Amniotic stem cell (primary cell): ENCODE results near the gene INPP5A.
"Not testable (repeated sequence)": the region's sequence is repeated elsewhere in the genome, so short reads cannot be mapped to it uniquely, and the experiment has no call there.

ENCODE experiments used
- DNase-seq: peaks from one replicate; lab custom pipeline; 2025; lab: John Stamatoyannopoulos, UW

Gene INPP5A

GRCh38 chr10:132678436-132679216, 141.0 kb downstream of the INPP5A start:
- DNase-seq, result no peak

DNA sequence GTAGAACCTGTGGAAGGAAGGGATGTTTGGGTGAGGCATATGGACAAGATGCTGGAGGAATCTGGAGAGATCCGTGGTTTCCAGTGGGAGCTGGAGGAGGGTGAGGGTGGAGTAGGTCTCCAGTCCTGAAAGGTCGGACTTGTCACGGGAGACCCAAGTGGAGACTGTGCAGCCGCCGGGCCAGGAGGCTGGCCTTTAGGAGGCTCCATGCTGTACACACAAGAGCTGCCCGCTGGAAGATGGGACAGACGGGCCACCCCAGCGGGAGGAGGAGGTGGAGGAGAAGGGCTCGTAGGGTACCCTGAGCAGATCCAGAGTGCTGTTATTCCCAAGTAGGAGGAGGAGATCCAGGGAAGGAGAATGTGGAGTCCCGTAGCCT, 141.6 kb downstream of the INPP5A start:
- no peak for DNase-seq

GRCh38 chr10:132679640-132680039, 142.1 kb downstream of the INPP5A start:
- DNase-seq, result no peak

DNA sequence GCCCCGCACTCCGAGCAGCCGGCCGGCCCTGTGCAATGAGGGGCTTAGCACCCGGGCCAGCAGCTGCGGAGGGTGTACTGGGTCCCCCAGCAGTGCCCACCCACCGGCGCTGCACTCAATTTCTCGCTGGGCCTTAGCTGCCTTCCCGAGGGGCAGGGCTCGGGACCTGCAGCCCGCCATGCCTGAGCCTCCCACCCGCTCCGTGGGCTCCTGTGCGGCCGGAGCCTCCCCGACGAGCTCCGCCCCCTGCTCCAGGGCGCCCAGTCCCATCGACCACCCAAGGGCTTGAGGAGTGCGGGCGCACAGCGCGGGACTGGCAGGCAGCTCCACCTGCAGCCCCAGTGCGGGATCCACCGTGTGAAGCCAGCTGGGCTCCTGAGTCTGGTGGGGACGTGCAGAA, 143.2 kb downstream of the INPP5A start:
- not testable (repeated sequence) for DNase-seq

- no peak for DNase-seq
Observed at GRCh38 chr10:132681858-132682755, 144.5 kb downstream of the INPP5A start.

- DNase-seq, result no peak
Observed at GRCh38 chr10:132684164-132684891, 146.7 kb downstream of the INPP5A start.

DNA sequence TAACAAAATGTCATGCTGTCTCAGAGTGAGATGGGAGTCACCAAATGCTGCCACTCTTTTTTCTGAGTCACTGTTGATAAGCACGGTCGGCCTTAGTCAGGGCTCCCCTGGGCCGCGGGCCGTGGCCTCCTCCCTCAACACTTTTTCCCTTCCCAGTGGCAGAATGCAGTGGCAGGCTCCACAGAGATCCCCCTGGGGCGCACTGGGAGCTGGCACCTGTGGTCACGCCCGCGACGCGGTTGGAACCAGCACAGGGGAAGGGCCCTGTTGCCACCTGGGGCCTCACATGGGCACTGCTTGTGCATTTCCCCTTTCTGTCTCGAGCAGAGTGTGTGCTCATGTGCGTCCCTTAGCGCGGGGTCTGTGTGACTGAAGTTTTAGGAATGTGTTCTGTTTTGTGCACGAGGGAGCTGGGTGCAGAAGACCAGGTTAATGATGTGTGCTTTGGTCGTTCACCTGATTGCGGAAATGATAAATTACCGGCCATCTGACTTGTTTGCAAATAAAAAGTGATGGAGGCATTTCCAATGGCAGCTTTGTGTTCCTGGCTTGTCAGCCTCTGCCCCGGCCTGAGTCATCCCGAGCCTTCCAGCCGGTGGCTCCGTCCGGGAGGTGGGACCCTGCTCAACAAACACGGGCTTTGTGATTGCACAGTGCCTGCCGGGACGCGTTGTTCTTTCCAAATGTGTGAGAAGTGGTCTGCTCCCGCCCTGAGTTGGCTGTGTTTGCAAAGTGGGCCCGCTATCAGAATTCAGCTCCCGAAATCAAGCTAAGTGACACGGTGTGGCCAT, 147.7 kb downstream of the INPP5A start:
- no peak for DNase-seq

GRCh38 chr10:132685921-132686680, 148.5 kb downstream of the INPP5A start:
- no peak for DNase-seq

DNA sequence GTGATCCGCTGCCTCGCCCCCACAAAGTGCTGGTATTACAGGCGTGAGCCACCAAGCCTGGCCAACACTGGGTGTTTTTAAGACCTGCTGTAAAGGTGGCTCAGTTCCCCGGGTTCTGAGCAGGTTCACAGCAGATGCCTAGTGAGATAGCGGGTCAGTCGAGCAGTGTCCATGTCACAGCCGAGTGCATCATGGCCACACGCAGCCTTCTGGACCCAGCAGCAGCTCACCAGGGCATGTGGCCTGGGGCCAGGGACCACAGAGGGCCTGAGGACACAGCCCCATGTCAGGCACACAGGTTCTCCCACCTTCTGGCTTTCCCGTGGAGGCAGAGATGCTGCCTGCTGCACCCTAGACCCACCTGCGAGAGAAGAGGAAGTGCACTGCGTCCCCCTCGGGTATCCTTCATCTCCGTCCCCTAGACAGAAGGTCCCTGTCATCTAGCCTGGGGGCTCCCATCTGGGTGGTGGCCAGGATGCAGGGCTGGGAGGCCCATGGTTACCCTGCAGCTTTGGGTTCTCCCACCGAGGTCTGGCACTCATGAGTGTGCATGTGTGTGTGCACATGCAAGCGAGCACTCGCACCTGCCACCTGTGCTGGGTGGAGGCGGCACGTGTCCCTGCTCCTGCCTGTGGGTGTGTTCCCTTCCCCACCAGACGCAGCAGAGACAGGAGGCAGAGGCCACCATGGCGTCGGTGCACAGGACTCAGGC, 149.8 kb downstream of the INPP5A start:
- no peak for DNase-seq

DNA sequence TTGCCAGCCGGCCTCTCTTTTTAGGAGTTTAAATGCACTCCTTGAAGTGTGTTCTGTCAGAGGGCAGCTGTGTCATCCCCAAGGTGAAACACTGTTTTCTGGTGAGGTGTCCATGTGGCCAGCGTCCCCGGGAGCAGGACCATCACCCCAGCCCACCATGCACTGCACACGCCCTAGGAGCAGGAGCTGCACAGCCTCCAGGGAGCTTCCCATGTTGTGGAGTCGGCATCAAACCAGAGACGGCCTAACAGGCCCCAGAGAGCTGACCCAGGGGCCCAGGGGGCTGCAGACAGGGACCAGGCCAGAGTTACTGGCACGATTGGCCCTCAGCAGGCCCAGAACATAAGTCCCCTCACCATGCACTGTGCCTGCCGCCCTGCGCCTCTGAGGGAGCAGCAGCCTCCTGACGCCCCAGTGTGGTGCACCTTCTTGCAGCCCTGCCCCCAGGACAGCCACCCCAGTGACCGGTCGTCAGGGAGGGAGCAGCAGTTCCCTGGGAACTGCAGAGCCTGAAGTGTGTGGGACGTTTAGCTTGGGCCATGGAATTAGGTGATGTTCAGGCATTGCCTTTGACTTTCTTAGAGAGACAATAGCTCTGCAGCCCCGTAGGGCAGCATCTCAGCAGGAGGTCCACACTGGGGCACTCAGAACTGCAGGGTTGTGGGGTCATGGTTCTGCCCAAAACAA, 150.4 kb downstream of the INPP5A start:
- DNase-seq, result no peak

DNA sequence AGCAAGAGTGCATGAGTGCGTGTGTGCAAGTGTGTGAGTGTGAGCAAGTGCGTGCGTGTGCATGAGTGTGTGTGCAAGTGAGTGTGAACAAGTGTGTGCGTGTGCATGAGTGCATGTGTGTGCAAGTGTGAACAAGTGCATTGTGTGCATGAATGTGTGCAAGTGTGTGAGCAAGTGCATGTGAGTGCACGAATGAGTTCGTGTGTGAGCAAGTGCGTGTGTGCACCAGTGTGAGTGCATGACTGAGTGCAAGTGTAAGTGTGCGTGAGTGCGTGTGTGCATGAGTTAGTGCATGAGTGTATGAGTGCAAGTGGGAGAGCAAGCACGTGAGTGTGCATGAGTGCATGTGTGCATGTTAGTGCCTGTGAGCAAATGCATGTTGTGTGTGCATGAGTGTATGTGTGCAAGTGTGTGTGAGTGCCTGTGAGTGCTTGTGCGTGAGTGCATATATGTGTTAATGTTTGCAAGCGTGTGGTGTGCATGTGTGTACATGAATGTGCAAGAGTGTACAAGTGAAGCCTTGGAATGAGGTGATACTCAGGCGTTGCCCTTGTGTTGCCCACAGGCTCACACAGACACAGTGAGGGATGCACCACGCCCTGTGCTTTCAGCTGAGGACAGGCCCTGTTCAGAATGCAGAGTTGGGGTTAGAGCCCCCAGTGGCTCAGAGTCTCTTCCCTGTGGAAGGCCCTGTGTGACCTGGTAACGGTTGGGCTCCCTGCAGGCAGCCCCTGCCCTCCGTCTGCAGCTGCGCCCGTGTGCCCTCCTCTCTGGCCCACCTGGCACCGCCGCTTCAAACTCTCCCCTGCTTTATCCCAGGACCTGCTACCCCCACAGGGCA, 151.2 kb downstream of the INPP5A start:
- no peak for DNase-seq

DNA sequence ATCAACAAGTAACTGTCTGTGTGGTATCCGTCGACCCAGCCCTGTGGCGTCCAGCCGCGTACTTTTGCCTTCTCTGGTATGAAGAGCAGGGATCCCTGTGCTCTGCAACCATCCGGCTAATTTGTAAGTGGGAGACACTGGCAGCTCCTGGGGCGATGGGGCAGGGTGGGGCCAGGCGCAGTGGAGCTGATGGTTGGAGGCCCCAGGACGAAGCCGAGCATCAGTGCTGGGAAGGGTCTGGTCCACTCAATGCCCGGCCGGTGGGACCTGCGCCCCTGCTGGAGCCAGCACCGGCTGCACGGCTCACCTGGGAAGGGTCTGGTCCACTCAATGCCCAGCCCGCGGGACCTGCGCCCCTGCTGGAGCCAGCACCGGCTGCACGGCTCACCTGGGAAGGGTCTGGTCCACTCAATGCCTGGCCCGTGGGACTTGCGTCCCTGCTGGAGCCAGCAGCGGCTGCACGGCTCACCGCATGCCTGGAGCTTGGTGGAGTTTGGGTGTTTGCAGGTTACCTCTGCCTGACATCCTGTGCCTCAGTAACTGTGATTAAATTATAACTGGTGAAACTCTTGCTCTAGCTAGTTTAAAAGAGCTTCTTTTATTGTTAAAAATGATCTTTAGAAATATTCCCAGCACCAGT, 152.3 kb downstream of the INPP5A start:
- no peak for DNase-seq

DNA sequence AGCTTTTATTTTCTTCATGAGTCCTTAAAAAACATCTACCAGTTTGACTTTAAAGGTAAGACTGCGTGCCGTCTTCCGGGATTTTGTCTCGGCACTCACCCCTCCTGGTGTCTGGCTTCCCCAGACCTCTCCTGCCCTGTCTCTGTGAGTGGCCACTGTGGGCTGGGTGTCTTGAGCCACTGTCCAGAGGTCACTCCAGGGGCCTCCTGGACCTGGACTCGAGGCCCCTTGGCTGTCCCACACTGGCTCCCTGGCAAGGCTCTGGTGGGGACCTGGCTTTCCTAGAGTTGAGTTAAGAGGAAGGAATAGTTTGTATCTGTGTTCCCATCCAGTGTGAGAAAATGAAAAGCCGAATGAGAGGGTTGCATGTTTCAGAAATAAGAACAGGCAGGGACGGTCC, 152.8 kb downstream of the INPP5A start:
- no peak for DNase-seq

- DNase-seq, result no peak
Observed at GRCh38 chr10:132690821-132691610, 153.4 kb downstream of the INPP5A start.

DNA sequence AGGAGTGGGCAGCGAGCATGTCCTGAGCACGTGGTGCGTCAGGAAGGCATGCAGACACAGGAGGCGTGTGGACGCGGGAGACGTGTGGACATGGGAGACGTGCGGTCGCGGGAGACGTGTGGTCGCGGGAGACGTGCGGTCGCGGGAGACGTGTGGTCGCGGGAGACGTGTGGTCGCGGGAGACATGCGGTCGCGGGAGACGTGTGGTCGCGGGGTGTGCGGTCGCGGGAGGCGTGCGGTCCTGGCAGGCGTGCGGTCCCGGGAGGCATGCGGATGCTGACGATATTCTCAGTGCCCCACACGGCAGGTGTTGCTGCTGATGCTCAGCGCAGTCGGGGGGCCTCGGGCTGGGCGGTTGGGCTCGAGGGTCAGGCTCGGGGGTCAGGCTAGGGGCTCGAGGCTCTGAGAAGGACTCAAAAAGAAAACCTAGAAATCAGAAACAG, 154.1 kb downstream of the INPP5A start:
- no peak for DNase-seq

- DNase-seq, result no peak
Observed at GRCh38 chr10:132692311-132692710, 154.7 kb downstream of the INPP5A start.

GRCh38 chr10:132693676-132694075, 156.1 kb downstream of the INPP5A start:
- no peak for DNase-seq
